ENCODE results near the gene USH2A. TPM values are rescaled to one million over a fixed set of nuclear protein-coding genes. Genes with fewer than 3 reads are reported as not detected.

USH2A gene
- total RNA-seq, 2 experiments from 2014 or later = not detected

- Mint-ChIP-seq H3K9me3 (ENCODE audit: insufficient read depth) (no peaks in the 10 kb centered on the region), H3K4me1 (ENCODE audit: low read depth) (no peaks in the 10 kb centered on the region), H3K27me3 (ENCODE audit: low read depth) (no peaks in the 10 kb centered on the region), H3K4me3 (no peak overlapping the region), H3K27ac (no peak overlapping the region), H3K36me3 (ENCODE audit: low read depth) (no peaks in the 10 kb centered on the region)
- ChIA-PET CTCF (no interaction called here), POLR2A (no interaction called here)
- no peak for DNase-seq
- ATAC-seq = no peak
Measured at GRCh38 chr1:215844777-215845176, 578.5 kb downstream of the USH2A start.

- ATAC-seq (no peak), DNase-seq (no peak)
- Mint-ChIP-seq H3K9me3 (ENCODE audit: insufficient read depth) (no peaks in the 10 kb centered on the region), H3K27ac (no peak overlapping the region), H3K27me3 (ENCODE audit: low read depth) (no peaks in the 10 kb centered on the region), H3K36me3 (ENCODE audit: low read depth) (no peaks in the 10 kb centered on the region), H3K4me3 (no peak overlapping the region), H3K4me1 (ENCODE audit: low read depth) (no peaks in the 10 kb centered on the region)
- ChIA-PET CTCF (no interaction called here), POLR2A (no interaction called here)
Measured at GRCh38 chr1:215844266-215844665, 579.0 kb downstream of the USH2A start.

DNA sequence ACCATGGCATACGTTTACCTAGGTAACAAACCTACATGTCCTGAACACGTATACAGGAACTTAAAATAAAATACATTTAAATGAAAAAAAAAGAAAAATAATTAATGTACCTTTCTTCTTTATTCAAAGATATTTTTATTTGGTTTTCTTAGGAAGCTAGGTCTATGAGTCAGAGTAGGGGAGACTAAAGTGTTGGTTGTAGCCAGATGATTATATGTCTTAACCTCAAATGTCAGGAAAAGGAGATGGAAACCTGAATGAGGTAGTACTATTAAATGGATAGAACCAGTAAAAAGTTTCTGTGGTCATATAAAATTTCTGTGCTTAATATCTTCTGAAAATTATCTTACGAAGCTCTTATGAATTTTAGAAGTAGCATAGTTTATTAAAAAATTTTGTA is 580.3 kb downstream of the USH2A start:
- ChIA-PET POLR2A (no interaction called here), CTCF (no interaction called here)
- DNase-seq (no peak), ATAC-seq (no peak)
- H3K9me3 Mint-ChIP-seq (ENCODE audit: insufficient read depth) = no peaks in the 10 kb centered on the region
- H3K27ac Mint-ChIP-seq = no peak overlapping the region
- no peak overlapping the region for H3K4me3 Mint-ChIP-seq
- no peaks in the 10 kb centered on the region for H3K27me3 Mint-ChIP-seq (ENCODE audit: low read depth)
- no peaks in the 10 kb centered on the region for H3K36me3 Mint-ChIP-seq (ENCODE audit: low read depth)
- H3K4me1 Mint-ChIP-seq (ENCODE audit: low read depth) = no peaks in the 10 kb centered on the region

DNA sequence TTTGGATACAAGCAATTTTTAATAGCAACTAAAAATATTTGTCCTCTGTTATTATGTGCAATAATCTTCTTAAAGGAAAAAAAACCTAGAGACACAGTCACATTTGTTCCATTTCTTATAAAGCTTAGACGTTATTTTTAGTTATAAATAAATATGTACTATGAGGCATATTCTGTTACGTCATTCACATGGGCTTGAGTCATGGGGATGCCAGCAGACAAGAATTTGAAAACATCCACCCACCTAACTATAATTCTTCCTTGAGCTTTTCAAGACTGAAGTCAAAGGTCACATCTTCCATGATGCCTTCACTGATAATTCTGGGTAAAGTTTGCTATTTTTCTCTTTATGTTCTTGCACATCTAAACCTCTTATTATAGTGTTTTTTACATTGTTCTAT is 587.3 kb downstream of the USH2A start:
- ATAC-seq (no peak), DNase-seq (no peak)
- H3K27ac Mint-ChIP-seq = no peak overlapping the region
- ChIA-PET CTCF (no interaction called here), POLR2A (no interaction called here)
- no peaks in the 10 kb centered on the region for H3K27me3 Mint-ChIP-seq (ENCODE audit: low read depth)
- H3K9me3 Mint-ChIP-seq (ENCODE audit: insufficient read depth) = peaks cover 3% of the 10 kb centered on the region
- H3K4me3 Mint-ChIP-seq = no peak overlapping the region
- H3K36me3 Mint-ChIP-seq (ENCODE audit: low read depth) = no peaks in the 10 kb centered on the region
- no peaks in the 10 kb centered on the region for H3K4me1 Mint-ChIP-seq (ENCODE audit: low read depth)

GRCh38 chr1:215833941-215834729 is 589.1 kb downstream of the USH2A start:
- POLR2A ChIA-PET = no interaction called here

DNA sequence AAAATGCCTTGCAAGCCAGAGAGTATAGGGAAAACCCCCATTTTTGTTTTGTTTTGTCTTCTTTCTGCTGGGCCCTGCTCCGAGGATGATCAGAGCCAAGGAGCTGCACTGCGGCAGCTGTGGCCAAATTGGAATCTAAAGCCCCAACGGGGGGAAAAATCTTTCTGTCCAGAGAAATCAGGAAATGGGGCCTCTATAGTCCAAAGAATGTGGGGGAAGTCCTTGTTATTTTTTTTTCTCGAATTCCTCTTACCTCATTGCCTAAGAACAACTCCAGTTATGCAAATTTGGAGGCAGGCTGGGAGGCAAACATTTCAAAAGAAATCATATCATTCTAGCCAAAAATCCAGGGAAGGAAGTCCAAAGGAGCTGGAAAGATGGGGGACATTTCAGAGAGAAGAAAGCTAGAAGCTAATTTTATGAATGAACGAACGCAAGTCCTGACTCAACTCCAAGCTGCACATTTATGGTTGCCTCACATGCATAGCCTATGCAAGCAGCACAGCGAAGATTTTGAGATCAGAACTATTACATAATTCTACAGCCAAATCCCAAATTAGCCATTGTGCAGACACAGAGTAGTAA is 592.9 kb downstream of the USH2A start:
- ATAC-seq = no peak
- ChIA-PET POLR2A (no interaction called here), CTCF (no interaction called here)
- Mint-ChIP-seq H3K27ac (no peak overlapping the region), H3K4me3 (no peak overlapping the region), H3K27me3 (ENCODE audit: low read depth) (no peaks in the 10 kb centered on the region), H3K4me1 (ENCODE audit: low read depth) (no peaks in the 10 kb centered on the region), H3K9me3 (ENCODE audit: insufficient read depth) (peaks cover 18% of the 10 kb centered on the region), H3K36me3 (ENCODE audit: low read depth) (no peaks in the 10 kb centered on the region)
- no peak for DNase-seq

More at GRCh38 chr1:215833941-215834729, 589.1 kb downstream of the USH2A start:
- DNase-seq (no peak), ATAC-seq (no peak)
- CTCF ChIA-PET = no interaction called here
- Mint-ChIP-seq H3K4me3 (no peak overlapping the region), H3K27ac (no peak overlapping the region), H3K9me3 (ENCODE audit: insufficient read depth) (peaks cover 5% of the 10 kb centered on the region), H3K27me3 (ENCODE audit: low read depth) (no peaks in the 10 kb centered on the region), H3K4me1 (ENCODE audit: low read depth) (no peaks in the 10 kb centered on the region), H3K36me3 (ENCODE audit: low read depth) (no peaks in the 10 kb centered on the region)

DNA sequence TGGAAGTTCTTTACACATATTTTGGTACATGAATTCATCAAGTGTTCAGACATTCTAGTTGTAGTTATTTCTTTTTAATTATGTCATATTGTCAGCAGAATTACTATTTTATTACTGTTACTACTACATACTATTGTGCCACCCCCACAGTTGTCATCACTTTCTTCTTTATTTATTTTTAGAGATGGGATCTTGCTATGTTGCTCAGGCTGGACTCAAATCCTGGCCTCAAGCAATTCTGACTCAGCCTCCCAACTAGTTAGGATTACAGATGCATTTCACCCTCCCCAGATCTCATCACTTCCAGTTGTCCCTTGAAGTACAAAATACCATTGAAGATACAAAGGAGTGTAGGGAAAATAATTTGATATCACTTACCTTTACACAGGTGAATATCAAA is 598.2 kb downstream of the USH2A start:
- POLR2A ChIA-PET = no interaction called here
- CTCF ChIA-PET = no interaction called here
- Mint-ChIP-seq H3K27ac (no peak overlapping the region), H3K36me3 (ENCODE audit: low read depth) (no peaks in the 10 kb centered on the region), H3K9me3 (ENCODE audit: insufficient read depth) (peaks cover 21% of the 10 kb centered on the region), H3K27me3 (ENCODE audit: low read depth) (no peaks in the 10 kb centered on the region), H3K4me1 (ENCODE audit: low read depth) (no peaks in the 10 kb centered on the region), H3K4me3 (no peak overlapping the region)
- ATAC-seq (no peak), DNase-seq (no peak)

- no peaks in the 10 kb centered on the region for H3K4me1 Mint-ChIP-seq (ENCODE audit: low read depth)
- ChIA-PET CTCF (no interaction called here), POLR2A (no interaction called here)
- H3K27ac Mint-ChIP-seq = no peak overlapping the region
- no peak for ATAC-seq
- no peak for DNase-seq
- no peaks in the 10 kb centered on the region for H3K36me3 Mint-ChIP-seq (ENCODE audit: low read depth)
- no peaks in the 10 kb centered on the region for H3K27me3 Mint-ChIP-seq (ENCODE audit: low read depth)
- H3K4me3 Mint-ChIP-seq = no peak overlapping the region
- peaks cover 21% of the 10 kb centered on the region for H3K9me3 Mint-ChIP-seq (ENCODE audit: insufficient read depth)
Measured at GRCh38 chr1:215824245-215824644, 599.0 kb downstream of the USH2A start.

- ATAC-seq = no peak
- no peaks in the 10 kb centered on the region for H3K4me1 Mint-ChIP-seq (ENCODE audit: low read depth)
- no peaks in the 10 kb centered on the region for H3K36me3 Mint-ChIP-seq (ENCODE audit: low read depth)
- ChIA-PET POLR2A (interaction anchor here (0.5 kb wide), 1 partner anchor 148 kb away, joined by 3 read pairs; no protein-coding TSS in a partner anchor), CTCF (no interaction called here)
- no peaks in the 10 kb centered on the region for H3K27me3 Mint-ChIP-seq (ENCODE audit: low read depth)
- H3K27ac Mint-ChIP-seq = no peak overlapping the region
- peaks cover 4% of the 10 kb centered on the region for H3K9me3 Mint-ChIP-seq (ENCODE audit: insufficient read depth)
- no peak for DNase-seq
- H3K4me3 Mint-ChIP-seq = no peak overlapping the region
Measured at GRCh38 chr1:215819114-215819513, 604.1 kb downstream of the USH2A start.

- ChIA-PET POLR2A (no interaction called here), CTCF (no interaction called here)
- H3K27me3 Mint-ChIP-seq (ENCODE audit: low read depth) = no peaks in the 10 kb centered on the region
- H3K4me1 Mint-ChIP-seq (ENCODE audit: low read depth) = no peaks in the 10 kb centered on the region
- ATAC-seq (no peak), DNase-seq (no peak)
- H3K27ac Mint-ChIP-seq = no peak overlapping the region
- H3K9me3 Mint-ChIP-seq (ENCODE audit: insufficient read depth) = peaks cover 25% of the 10 kb centered on the region
- H3K36me3 Mint-ChIP-seq (ENCODE audit: low read depth) = no peaks in the 10 kb centered on the region
- H3K4me3 Mint-ChIP-seq = no peak overlapping the region
Measured at GRCh38 chr1:215807911-215808436, 615.3 kb downstream of the USH2A start.

DNA sequence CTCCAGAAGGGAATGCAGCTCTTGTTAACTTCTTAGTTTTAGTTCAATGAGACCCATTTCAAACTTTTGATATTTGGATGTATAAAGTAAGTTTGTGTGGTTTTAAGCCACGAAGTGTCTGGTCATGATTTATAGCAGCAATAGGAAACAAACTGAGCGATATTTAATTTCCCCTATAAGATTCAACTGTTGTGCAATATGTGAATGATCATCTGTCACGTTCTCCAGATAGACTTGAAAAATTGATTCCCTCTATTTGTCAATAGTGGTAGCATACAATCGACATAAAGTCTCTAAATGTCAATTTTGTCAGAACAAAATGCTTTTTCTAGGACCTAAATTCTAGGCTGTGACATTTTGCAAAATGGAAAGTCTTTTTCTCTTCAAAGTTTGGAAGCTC is 616.0 kb downstream of the USH2A start:
- ChIA-PET POLR2A (no interaction called here), CTCF (no interaction called here)
- ATAC-seq = no peak
- Mint-ChIP-seq H3K27ac (no peak overlapping the region), H3K36me3 (ENCODE audit: low read depth) (no peaks in the 10 kb centered on the region), H3K4me1 (ENCODE audit: low read depth) (no peaks in the 10 kb centered on the region), H3K4me3 (no peak overlapping the region), H3K9me3 (ENCODE audit: insufficient read depth) (peaks cover 22% of the 10 kb centered on the region), H3K27me3 (ENCODE audit: low read depth) (no peaks in the 10 kb centered on the region)
- DNase-seq = no peak

DNA sequence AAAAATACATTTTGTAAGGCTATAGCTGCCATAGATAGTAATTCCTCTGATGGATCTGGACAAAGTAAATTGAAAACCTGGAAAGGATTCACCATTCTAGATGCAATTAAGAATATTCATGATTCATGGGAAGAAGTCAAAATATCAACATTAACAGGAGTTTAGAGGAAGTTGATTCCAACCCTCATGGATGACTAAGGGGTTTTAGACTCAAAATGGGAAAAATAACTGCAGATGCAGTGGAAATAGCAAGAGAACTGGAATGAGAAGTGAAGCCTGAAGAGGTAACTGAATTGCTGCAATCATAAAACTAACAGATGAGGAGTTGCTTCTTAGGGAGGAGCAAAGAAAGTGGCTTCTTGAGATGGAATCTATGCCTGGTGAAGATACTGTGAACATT is 625.4 kb downstream of the USH2A start:
- CTCF ChIA-PET = no interaction called here
- Mint-ChIP-seq H3K9me3 (ENCODE audit: insufficient read depth) (peaks cover 9% of the 10 kb centered on the region), H3K27me3 (ENCODE audit: low read depth) (no peaks in the 10 kb centered on the region), H3K36me3 (ENCODE audit: low read depth) (no peaks in the 10 kb centered on the region), H3K27ac (no peak overlapping the region), H3K4me3 (no peak overlapping the region), H3K4me1 (ENCODE audit: low read depth) (no peaks in the 10 kb centered on the region)
- no peak for ATAC-seq
- POLR2A ChIA-PET = no interaction called here
- no peak for DNase-seq

GRCh38 chr1:215794156-215794555 is 629.1 kb downstream of the USH2A start:
- CTCF ChIA-PET = no interaction called here
- H3K4me3 Mint-ChIP-seq = no peak overlapping the region
- no peaks in the 10 kb centered on the region for H3K4me1 Mint-ChIP-seq (ENCODE audit: low read depth)
- DNase-seq = no peak
- H3K27ac Mint-ChIP-seq = no peak overlapping the region
- peaks cover 5% of the 10 kb centered on the region for H3K9me3 Mint-ChIP-seq (ENCODE audit: insufficient read depth)
- ATAC-seq = no peak
- H3K36me3 Mint-ChIP-seq (ENCODE audit: low read depth) = no peaks in the 10 kb centered on the region
- no peaks in the 10 kb centered on the region for H3K27me3 Mint-ChIP-seq (ENCODE audit: low read depth)
- POLR2A ChIA-PET = no interaction called here
